NCI-H82 treated with DMSO at 0.1 percent for 48 hours (cell line): Measurements from ENCODE around the gene ASCC1.

ENCODE experiments used
- DNase-seq: peaks from one replicate; lab custom pipeline; 2025; ENCODE audit not compliant: unreplicated experiment; lab: John Stamatoyannopoulos, UW

ASCC1 gene

GRCh38 chr10:72215611-72216549 is at the start of gene ASCC1, which contains the start of gene ANAPC16:
Gene ASCC1 (minus strand): TSS chr10:72216276. CDS start chr10:72213298, 2,978 bp downstream.
Gene ANAPC16 (plus strand): TSS chr10:72216012. CDS start chr10:72223915, 7,903 bp downstream.
- peak; percentile 65 for DNase-seq

- no peak for DNase-seq
Measured at GRCh38 chr10:72265508-72265907, 49.4 kb upstream of the ASCC1 start.

- no peak for DNase-seq
Measured at GRCh38 chr10:72264536-72264935, 48.5 kb upstream of the ASCC1 start.

GRCh38 chr10:72263613-72264241 is 47.7 kb upstream of the ASCC1 start:
- DNase-seq: no peak

GRCh38 chr10:72261784-72262404 is 45.8 kb upstream of the ASCC1 start:
- DNase-seq: no peak

- no peak for DNase-seq
Measured at GRCh38 chr10:72260976-72261783, 45.1 kb upstream of the ASCC1 start.

GRCh38 chr10:72260239-72260975 is 44.3 kb upstream of the ASCC1 start:
- DNase-seq: peak; percentile 83

GRCh38 chr10:72259491-72260238 is 43.6 kb upstream of the ASCC1 start:
- DNase-seq: no peak

GRCh38 chr10:72258617-72259016 is 42.5 kb upstream of the ASCC1 start:
- DNase-seq: no peak

- DNase-seq: peak; percentile 53
Measured at GRCh38 chr10:72257051-72257892, 41.2 kb upstream of the ASCC1 start.

- DNase-seq: no peak
Measured at GRCh38 chr10:72255977-72256729, 40.1 kb upstream of the ASCC1 start.

- peak; percentile 16 for DNase-seq
Measured at GRCh38 chr10:72254813-72255568, 38.9 kb upstream of the ASCC1 start.

- DNase-seq: no peak
Measured at GRCh38 chr10:72253578-72253977, 37.5 kb upstream of the ASCC1 start.

- no peak for DNase-seq
Measured at GRCh38 chr10:72252972-72253371, 36.9 kb upstream of the ASCC1 start.

- no peak for DNase-seq
Measured at GRCh38 chr10:72251635-72252034, 35.6 kb upstream of the ASCC1 start.

- no peak for DNase-seq
Measured at GRCh38 chr10:72250666-72251065, 34.6 kb upstream of the ASCC1 start.
